CD4-positive, alpha-beta T cell (primary cell): ENCODE results near the gene MFAP1. TPM values are rescaled to one million over a fixed set of nuclear protein-coding genes. Genes with fewer than 3 reads are reported as not detected.

Experiments used
- ATAC-seq: fragments of 200-7000 bp; cut with Tn5 transposase; one replicate; pipeline ENCODE4 v1.10.0; 2022; ENCODE audit warnings: mild to moderate bottlenecking; ENCODE audit not compliant: poor library complexity
- CTCF ChIA-PET: fragments of 350-600 bp; sonication (Branson Sonifier 250); formaldehyde crosslinking; loops from one replicate; lab custom pipeline; 2021; ENCODE audit warnings: antibody characterized with exemption, inconsistent platforms; lab: Charles Lee
- POLR2A ChIA-PET: fragments of 350-600 bp; sonication (Branson Sonifier 250); formaldehyde crosslinking; loops from one replicate; lab custom pipeline; 2021; ENCODE audit warnings: antibody characterized with exemption, inconsistent platforms; lab: Charles Lee
- DNase-seq, 14 experiments: peaks; one replicate each; pipeline ENCODE4 v3.0.0-alpha.2; 2013 to 2020; ENCODE audit warnings: mixed read lengths in 2 of 14
- H3K27ac ChIP-seq, 2 donors: one replicate each; pipeline versions ENCODE4 v1.5.1 to v1.7.0; 2013; ENCODE audit warnings: low read length in 2 of 2, low read depth in 1 of 2, mild to moderate bottlenecking in 1 of 2
- H3K27me3 ChIP-seq, 2 experiments: 1 replicate in 1 of 2; 2 replicates in 1 of 2; pipeline versions ENCODE4 v1.6.1 to v1.7.0; 2013; ENCODE audit warnings: low read length in 2 of 2, control low read depth in 1 of 2, mild to moderate bottlenecking in 1 of 2, moderate library complexity in 1 of 2; ENCODE audit not compliant: insufficient read depth in 2 of 2, control insufficient read depth in 1 of 2
- H3K36me3 ChIP-seq: one replicate; pipeline ENCODE4 v1.6.1; 2013; ENCODE audit warnings: low read length, control low read depth; ENCODE audit not compliant: insufficient read depth
- H3K4me1 ChIP-seq: one replicate; pipeline ENCODE4 v1.6.1; 2013; ENCODE audit warnings: low read length, control low read depth; ENCODE audit not compliant: insufficient read depth
- H3K4me3 ChIP-seq: one replicate; pipeline ENCODE4 v1.5.1; 2013; ENCODE audit warnings: mild to moderate bottlenecking, low read length, moderate library complexity
- H3K9me3 ChIP-seq, 2 experiments: 1 replicate in 1 of 2; 2 replicates in 1 of 2; pipeline versions ENCODE4 v1.6.1 to v1.7.0; 2013; ENCODE audit warnings: low read length in 2 of 2, mild to moderate bottlenecking in 2 of 2, control low read depth in 1 of 2, moderate library complexity in 1 of 2; ENCODE audit not compliant: control insufficient read depth in 1 of 2, insufficient read depth in 1 of 2
- H3K27ac Mint-ChIP-seq: one replicate; pipeline ENCODE4 v1.8.0; 2020; ENCODE audit warnings: mixed read lengths
- H3K27me3 Mint-ChIP-seq: one replicate; pipeline ENCODE4 v1.8.0; 2021; ENCODE audit warnings: mixed read lengths
- H3K36me3 Mint-ChIP-seq: one replicate; pipeline ENCODE4 v1.8.0; 2021; ENCODE audit warnings: low read depth, mixed read lengths
- H3K4me1 Mint-ChIP-seq: one replicate; pipeline ENCODE4 v1.8.0; 2021; ENCODE audit warnings: low read depth, mixed read lengths
- H3K4me3 Mint-ChIP-seq: one replicate; pipeline ENCODE4 v1.8.0; 2020; ENCODE audit warnings: mild to moderate bottlenecking, mixed read lengths
- H3K9me3 Mint-ChIP-seq: one replicate; pipeline ENCODE4 v1.8.0; 2020; ENCODE audit warnings: mixed read lengths
- CTCF ChIP-seq: fragments of 200-600 bp; IDR thresholded peaks from one replicate; pipeline ENCODE4 v1.8.0; 2022; ENCODE audit warnings: antibody characterized with exemption, mild to moderate bottlenecking
- intact Hi-C, 2 experiments: fragments of 100-400 bp; cut with DNase I in 1 of 2; cut with micrococcal nuclease in 1 of 2; formaldehyde crosslinking; loops; one replicate each; pipeline versions ENCODE4 v1.15.1 to v1.9.0; 2023 to 2025; cut with DNase I, micrococcal nuclease
- total RNA-seq, 174 experiments: library from RNA in 2 of 174; stranded (reverse) in 2 of 174; gene quantifications; one replicate each; pipeline ENCODE4 v1.2.3 and lab custom pipeline; 2021 to 2026

Gene MFAP1
- total RNA-seq, 2 experiments from 2014 or later: 9.4 to 10.6 TPM

DNA sequence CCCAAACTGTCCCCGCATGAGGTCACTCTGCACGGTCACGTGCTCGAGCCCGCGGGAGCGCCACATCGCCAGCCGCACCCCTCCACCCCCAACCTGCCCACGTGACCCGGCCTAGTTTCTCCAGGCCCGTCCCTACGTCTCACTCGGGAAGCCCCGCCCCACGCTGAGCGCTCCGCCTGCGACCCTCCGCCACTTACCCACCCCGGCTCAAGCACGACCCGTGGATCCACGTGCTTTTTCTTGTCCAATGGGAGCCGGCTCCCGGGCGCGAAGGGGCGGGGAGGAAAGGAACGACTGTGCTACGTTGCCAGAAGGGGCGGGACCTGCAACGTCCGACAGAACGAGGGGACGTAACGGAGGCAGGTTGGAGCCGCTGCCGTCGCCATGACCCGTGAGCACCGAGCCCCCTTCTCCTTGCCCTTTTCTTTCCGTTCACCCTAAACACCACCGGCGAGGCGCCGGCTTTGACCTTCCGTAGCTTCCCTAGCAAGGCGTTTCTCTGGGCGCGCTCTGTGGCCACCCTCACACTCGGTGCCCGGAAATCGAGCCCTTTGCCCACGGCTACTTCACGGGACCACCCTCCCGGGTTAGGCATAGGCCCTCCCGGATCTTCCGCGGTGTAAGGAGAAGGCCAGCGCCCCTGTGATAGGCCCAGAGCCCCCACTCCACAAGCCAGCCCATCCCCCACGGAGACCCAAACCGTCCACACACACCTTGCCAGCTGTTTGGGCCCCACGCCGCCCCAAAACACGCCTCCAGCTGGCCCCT, 32.3 kb downstream of the MFAP1 start, which contains the start of gene SERF2:
TSS of gene SERF2 (plus strand) at position 328 of the 768 bp plus-strand sequence. CDS start at position 385, 57 bp downstream.
- CTCF ChIA-PET: interaction anchor here (1.3 to 4.8 kb wide), 4 partner anchors 11 to 22 kb away, joined by 3 to 29 read pairs (median 4); partner anchors contain the start of gene ELL3

GRCh38 chr15:43789409-43789808, 35.1 kb downstream of the MFAP1 start:
- Mint-ChIP-seq H3K4me3 (no peak overlapping the region), H3K27ac (no peak overlapping the region), H3K27me3 (no peaks in the 10 kb centered on the region), H3K9me3 (no peaks in the 10 kb centered on the region), H3K36me3 (peaks cover 30% of the 10 kb centered on the region), H3K4me1 (peaks cover 31% of the 10 kb centered on the region)
- DNase-seq (no peak), ATAC-seq (no peak)
- no peak for TF ChIP-seq CTCF
- H3K27ac ChIP-seq: no peak overlapping the region
- peaks cover 25% of the 10 kb centered on the region for H3K4me1 ChIP-seq
- POLR2A ChIA-PET: interaction anchor here (0.9 to 4.2 kb wide), 3 partner anchors 11 to 35 kb away, joined by 4 to 39 read pairs (median 6); partner anchors contain the start of genes ELL3, HYPK, MFAP1 and SERINC4
- peaks cover 14% of the 10 kb centered on the region for H3K36me3 ChIP-seq
- peaks cover 0 to 3% of the 10 kb centered on the region in 2 experiments for H3K27me3 ChIP-seq
- CTCF ChIA-PET: interaction anchor here (4.8 kb wide), 1 partner anchor 12 kb away, joined by 29 read pairs; the partner anchor contains the start of gene ELL3
- H3K4me3 ChIP-seq: no peak overlapping the region
- intact Hi-C loops: no loop called here
- H3K9me3 ChIP-seq: peaks cover 0 to 4% of the 10 kb centered on the region in 2 experiments

More for the DNA sequence above, 32.3 kb downstream of the MFAP1 start, which contains the start of gene SERF2:
- Mint-ChIP-seq H3K4me3 (peak within 1 kb of the TSS; percentile 99), H3K27me3 (no peaks in the 10 kb centered on the region), H3K27ac (peak within 1 kb of the TSS; percentile 99), H3K4me1 (peaks cover 58% of the 10 kb centered on the region), H3K36me3 (peaks cover 58% of the 10 kb centered on the region), H3K9me3 (no peaks in the 10 kb centered on the region)
- Histone ChIP-seq H3K27me3 (peaks cover 0 to 3% of the 10 kb centered on the region in 2 experiments), H3K4me1 (peaks cover 38% of the 10 kb centered on the region), H3K9me3 (peaks cover 0 to 4% of the 10 kb centered on the region in 2 experiments), H3K36me3 (peaks cover 38% of the 10 kb centered on the region), H3K4me3 (peak within 1 kb of the TSS; percentile 100), H3K27ac (peak within 1 kb of the TSS; percentile 98 to 99)
- ATAC-seq (peak; percentile 94), DNase-seq (peak; percentile 98 to 100 (median 99))
- POLR2A ChIA-PET: interaction anchor here (1.0 to 4.4 kb wide), 8 partner anchors 8 to 635 kb away, joined by 3 to 55 read pairs (median 7); partner anchors contain the start of genes CTDSPL2, ELL3, HYPK and MFAP1
- intact Hi-C loops: loop anchor here (1.0 to 10.0 kb wide), 5 partner anchors 8 to 277 kb away; partner anchors contain the start of genes WDR76 (in 2 of the 2), HYPK (in 1 of the 2), MAP1A (in 1 of the 2) and PDIA3 (in 1 of the 2)
- TF ChIP-seq CTCF: no peak

GRCh38 chr15:43779016-43779415, 45.5 kb downstream of the MFAP1 start:
- Mint-ChIP-seq H3K4me1 (peaks cover 22% of the 10 kb centered on the region), H3K27ac (peak overlapping the region; percentile 25), H3K27me3 (no peaks in the 10 kb centered on the region), H3K9me3 (no peaks in the 10 kb centered on the region), H3K4me3 (peak overlapping the region; percentile 43), H3K36me3 (peaks cover 7% of the 10 kb centered on the region)
- no peak for TF ChIP-seq CTCF
- Histone ChIP-seq H3K4me1 (peaks cover 25% of the 10 kb centered on the region), H3K9me3 (no peaks in the 10 kb centered on the region), H3K27me3 (no peaks in the 10 kb centered on the region), H3K27ac (no peak overlapping the region), H3K4me3 (no peak overlapping the region), H3K36me3 (no peaks in the 10 kb centered on the region)
- DNase-seq (no peak), ATAC-seq (no peak)
- ChIA-PET CTCF (interaction anchor here (0.9 to 3.4 kb wide), 2 partner anchors 10 to 12 kb away, joined by 3 to 29 read pairs; partner anchors contain the start of gene SERF2), POLR2A (interaction anchor here (4.4 kb wide), 1 partner anchor 13 kb away, joined by 55 read pairs; the partner anchor contains the start of gene SERF2)
- intact Hi-C loops: no loop called here
